GM18499 (cell line): ENCODE measurements around the gene ANKS1A.
"Not testable (repeated sequence)": the region's sequence is repeated elsewhere in the genome, so short reads cannot be mapped to it uniquely, and the experiment has no call there.

ENCODE experiments used
- ATAC-seq: cut with Tn5 transposase; IDR thresholded peaks from one replicate; pipeline ENCODE4 v1.9.1; 2021; ENCODE audit warnings: moderate number of reproducible peaks; ENCODE audit not compliant: insufficient read depth, unreplicated experiment

Gene ANKS1A

GRCh38 chr6:34914358-34914757 lies 25.3 kb downstream of the ANKS1A start:
- ATAC-seq, result no peak

GRCh38 chr6:34916348-34916967 lies 27.4 kb downstream of the ANKS1A start:
- ATAC-seq, result no peak

GRCh38 chr6:34917626-34918285 lies 28.7 kb downstream of the ANKS1A start:
- ATAC-seq, result no peak

DNA sequence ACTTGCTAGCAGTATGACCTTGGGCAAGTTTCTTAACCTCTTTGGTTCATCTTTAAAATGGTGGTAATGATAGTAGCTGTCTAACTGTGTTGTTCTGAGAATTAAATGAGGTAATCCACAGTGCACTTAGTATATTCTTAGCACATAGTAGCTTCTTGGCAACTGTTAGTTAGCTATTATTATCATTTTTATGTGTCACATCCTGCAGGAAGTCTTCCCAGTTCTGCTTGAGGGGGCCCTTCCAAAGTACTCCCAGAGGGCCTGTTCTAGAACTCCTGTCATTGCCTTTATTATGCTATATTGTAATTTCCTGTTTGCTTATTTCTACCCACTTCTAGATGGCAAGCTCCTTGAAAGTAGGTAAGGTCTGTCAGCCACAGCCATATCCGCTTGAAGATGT lies 30.6 kb downstream of the ANKS1A start:
- ATAC-seq, result no peak

DNA sequence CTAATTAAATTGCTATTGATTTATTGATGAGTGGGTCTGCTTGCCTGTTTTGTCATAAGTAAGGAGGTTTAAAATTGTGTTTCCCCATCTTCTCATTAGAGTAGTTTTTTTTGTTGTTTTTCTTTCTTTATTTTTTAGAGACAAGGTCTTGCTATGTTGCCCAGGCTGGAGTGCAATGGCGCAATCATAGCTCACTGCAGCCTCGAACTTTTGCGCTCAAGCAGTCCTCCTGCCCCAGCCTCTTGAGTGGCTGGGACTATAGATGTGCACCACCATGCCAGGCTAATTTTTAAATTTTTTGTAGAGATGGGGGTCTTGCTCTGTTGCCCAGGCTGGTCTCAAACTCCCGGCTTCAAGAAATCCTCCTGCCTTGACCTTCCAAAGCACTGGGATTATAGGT lies 31.0 kb downstream of the ANKS1A start:
- ATAC-seq, result no peak

- no peak for ATAC-seq
Observed at GRCh38 chr6:34922177-34922663, 33.2 kb downstream of the ANKS1A start.

DNA sequence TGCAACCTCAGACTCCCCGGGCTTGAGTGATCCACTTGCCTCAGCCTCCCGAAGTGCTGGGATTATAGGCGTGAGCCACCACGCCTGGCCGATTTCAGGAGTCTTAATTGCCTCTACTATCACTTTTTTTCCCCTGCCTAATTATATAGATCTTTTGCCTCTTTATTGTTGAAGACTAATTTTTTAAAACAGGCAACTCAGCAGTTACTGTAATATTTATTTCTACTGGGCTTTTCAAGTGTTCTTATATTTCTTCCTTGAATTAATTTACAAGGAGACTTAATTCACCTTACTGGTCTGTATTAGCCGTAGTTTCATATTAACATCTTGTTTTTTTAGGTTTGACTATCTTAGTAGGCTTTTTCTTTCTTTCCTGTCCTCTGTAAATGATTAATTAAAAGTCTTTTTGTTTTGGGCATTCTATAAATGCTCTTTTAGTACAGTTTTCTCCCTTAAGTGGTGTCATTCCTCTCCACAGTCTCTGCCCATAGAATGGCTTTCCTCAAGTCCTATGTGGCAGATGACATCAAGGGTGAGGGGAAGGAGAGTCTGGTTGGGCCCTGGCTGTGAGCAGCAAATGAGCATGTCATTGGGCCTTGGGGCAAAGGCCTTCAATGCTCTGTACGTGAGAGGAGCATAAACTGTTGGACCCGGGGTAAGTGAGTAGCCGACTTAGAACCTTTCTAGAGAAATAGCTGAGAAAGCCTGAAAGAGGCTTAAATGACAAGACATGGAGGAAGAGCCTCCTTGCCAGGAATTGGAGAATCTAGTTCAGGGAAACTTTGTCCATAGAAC lies 36.0 kb downstream of the ANKS1A start:
- ATAC-seq, result no peak

DNA sequence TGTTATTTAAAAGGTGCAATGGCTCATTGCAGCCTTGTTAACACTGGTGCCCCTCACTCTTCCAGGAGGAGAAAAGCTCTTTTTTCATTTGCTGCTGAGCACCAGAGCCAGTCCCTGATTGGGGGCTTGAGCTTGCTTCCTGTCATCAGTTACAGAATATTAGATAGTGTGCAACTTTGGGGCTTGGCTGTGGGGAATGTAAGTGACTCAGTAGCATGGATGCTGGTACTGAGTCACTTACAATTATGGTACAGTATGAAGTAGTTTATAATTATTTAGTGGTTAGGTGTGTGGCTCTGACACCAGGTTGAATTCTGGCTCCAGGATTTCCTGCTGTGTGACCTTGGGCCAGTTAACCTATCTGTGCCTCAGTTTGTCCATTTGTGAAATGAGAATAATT lies 37.6 kb downstream of the ANKS1A start:
- no peak for ATAC-seq

DNA sequence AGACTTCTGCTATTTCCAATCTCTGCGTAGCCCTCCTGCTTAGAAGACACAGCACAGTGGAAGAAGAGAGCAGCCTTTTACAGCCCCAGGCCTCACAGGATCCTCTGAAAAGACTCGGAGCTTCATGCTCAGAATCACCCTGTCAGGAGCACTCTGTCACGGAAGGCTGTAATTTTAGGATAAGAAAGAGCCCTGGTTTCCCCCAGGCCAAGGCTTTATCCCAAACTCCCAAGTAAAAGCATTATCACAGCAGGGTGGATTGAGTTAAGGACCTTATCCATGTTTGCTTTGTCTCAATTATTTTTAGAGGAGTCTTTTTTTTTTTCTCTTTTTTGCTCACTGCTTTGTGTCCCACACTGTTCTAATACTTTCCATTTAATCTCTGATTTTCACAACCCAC lies 39.2 kb downstream of the ANKS1A start:
- ATAC-seq, result no peak

DNA sequence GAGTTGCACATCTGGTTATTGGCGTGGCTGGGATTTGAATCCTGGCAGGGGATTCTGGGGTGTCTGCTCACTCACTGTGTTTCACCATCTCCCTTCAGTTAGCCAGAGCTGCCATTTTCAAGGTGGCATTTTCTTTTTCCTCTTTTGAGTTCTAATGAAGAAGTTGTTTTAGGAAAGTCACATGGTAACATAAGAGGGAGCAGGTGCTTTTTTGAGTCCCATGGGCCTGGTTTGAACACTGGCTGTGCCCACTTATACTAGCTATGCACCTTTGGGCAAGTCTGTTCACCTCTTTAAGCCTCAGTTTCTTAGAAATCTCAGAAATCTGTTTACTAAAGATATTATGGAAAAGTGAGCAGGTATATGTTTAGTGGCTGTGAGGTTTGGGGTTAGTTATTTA lies 39.6 kb downstream of the ANKS1A start:
- ATAC-seq, result no peak

- ATAC-seq, result no peak
Observed at GRCh38 chr6:34929241-34929978, 40.4 kb downstream of the ANKS1A start.

- no peak for ATAC-seq
Observed at GRCh38 chr6:34930221-34930620, 41.2 kb downstream of the ANKS1A start.

DNA sequence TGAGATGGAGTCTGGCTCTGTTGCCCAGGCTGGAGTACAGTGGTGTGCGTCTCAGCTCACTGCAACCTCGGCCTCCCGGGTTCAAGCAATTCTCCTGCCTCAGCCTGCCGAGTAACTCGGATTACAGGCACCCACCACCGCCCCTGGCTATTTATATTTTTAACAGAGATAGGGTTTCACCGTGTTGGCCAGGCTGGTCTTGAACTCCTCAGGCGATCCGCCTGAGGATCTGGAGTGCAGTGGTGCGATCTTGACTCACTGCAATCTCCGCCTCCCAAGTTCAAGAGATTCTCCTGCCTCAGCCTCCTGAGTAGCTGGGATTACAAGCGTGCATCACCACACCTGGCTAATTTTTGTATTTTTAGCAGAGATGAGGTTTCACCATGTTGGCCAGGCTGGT lies 43.1 kb downstream of the ANKS1A start:
- not testable (repeated sequence) for ATAC-seq

DNA sequence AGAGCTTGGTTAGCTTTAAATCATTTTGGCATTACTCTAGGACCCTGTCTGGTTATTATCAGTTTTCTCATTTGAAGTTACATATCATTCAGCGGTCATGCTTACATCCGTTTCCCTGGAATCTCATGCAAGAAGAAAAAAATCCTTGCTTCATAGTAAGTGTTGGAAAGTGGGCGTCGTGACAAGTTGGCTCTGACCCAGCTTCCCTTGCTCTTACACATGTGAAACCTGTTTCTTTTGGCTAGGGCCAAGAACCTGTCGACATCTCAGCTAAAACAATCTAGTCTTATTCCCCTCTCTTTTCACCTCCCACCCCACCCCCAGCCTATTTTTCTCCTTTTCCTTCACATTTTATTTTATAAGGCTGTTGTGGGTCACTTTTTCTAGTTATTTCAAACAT lies 45.5 kb downstream of the ANKS1A start:
- ATAC-seq, result no peak

GRCh38 chr6:34938268-34938667 lies 49.2 kb downstream of the ANKS1A start:
- ATAC-seq, result no peak

DNA sequence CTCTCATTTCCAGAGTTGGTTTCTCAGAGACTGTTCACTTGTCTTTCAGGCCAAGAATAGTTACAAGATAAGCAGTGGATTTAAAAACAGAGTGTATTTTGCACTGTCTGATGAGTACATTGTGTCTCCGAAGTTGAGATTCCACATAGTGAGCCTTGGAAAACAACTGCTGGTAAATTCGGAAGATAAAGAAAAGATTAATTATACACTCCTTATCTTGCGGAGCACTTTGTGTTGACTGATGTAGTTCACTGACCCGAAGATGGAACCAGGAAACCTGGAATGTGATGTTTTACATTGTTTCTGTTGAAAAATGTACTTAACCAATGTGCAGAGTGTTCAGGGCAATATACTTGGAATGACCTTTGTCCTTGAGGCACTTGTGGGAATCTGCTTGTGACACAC lies 51.0 kb downstream of the ANKS1A start:
- no peak for ATAC-seq

DNA sequence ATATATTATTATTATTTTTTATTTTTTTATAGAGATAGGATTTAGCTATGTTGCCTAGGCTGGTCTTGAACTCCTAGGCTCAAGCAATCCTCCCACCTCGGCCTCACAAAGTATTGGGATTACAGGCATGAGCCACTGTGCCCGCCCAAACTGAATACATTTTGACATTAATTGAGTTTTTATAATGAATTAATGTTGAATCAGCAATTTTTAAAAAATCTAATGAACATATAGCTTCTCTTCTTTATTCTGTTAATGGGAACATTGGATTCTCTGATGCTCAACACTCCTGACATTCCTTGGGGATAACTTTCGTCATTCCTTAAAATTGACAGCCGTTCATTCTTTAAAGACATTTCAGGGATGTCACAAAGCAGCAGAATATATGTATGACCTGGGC lies 52.4 kb downstream of the ANKS1A start:
- ATAC-seq, result no peak

- ATAC-seq, result no peak
Observed at GRCh38 chr6:34945317-34945716, 56.3 kb downstream of the ANKS1A start.

GRCh38 chr6:34947561-34947960 lies 58.5 kb downstream of the ANKS1A start:
- ATAC-seq, result no peak

- no peak for ATAC-seq
Observed at GRCh38 chr6:34949636-34950035, 60.6 kb downstream of the ANKS1A start.

GRCh38 chr6:34950849-34951248 lies 61.8 kb downstream of the ANKS1A start:
- ATAC-seq, result no peak
